Midbrain (tissue), 1 donor: ENCODE measurements around the gene CPXM2.

Experiments
- DNase-seq: peaks from one replicate; lab custom pipeline; 2025; lab: John Stamatoyannopoulos, UW

CPXM2 gene

DNA sequence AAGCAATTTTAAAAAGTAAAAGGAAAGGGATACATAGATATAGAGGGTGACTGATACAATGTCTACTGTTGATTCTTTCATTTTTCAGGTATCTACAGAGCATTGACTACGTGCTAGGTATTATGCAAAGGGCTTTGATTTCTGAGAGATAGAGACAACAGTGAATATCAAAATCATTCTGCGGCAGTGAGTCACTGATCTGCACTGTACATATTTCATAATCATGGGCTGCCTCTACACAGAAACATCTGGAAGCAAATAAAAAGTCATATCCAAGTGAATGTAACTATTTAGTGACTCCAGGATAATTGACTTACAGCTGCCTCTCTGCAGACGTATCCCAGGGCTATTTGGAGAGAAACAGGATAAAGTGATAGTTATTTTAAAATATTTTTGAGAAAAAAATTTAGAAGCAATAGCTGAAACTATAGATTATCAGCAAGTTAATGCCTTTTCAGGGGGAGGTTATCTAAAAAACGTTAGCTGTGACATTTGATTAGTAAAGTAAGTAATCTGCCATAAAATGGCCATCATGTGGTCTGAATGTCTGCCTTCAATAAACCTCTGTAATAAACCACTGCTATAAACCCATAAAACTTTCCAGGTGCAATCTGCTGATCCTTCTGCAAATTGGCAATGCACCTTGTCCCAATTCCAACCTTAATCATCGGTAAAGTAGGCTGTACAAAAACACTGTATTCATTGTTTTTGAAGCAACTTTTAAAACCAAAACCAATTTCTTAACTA is 43.7 kb downstream of the CPXM2 start:
- DNase-seq, result no peak

DNA sequence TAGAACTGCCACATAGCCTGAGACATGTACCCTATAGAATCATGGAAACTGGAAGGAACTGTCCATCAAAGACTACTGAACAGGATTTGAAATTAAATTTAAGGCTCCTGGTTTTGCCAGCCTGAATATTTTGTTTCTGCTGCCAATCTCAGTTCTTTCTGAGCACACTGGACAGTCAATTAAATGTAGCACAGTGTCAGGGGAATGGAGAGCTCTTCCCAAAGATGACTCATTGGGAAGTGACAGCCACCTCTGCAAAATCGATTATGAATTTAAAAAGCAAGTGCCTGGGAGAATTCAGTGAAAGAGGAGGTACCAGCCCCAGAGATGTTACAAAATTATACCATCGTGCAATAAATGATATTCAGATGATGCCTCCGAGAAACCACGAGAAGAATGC is 47.8 kb downstream of the CPXM2 start:
- DNase-seq, result no peak

GRCh38 chr10:123842692-123843385 is 48.8 kb downstream of the CPXM2 start:
- no peak for DNase-seq

GRCh38 chr10:123841560-123841959 is 50.0 kb downstream of the CPXM2 start:
- no peak for DNase-seq

DNA sequence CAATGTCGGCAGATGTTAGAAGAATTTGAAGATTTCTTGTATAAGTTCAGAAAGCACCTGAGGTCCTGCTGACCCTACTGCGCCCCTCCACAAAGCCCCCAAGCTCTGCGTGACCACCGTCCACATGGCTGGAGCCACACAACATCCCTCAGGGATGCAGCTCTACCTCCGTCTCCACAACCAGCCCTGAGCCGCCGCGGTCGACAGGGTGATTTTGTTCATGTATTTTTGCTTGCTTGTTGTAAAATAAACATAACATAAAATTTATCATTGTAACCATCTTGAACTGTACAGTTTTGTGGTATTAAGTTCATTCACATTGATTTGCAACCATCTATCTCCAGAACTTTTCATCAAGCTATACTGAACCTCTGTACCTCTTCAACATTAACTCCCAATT is 50.5 kb downstream of the CPXM2 start:
- DNase-seq, result no peak

DNA sequence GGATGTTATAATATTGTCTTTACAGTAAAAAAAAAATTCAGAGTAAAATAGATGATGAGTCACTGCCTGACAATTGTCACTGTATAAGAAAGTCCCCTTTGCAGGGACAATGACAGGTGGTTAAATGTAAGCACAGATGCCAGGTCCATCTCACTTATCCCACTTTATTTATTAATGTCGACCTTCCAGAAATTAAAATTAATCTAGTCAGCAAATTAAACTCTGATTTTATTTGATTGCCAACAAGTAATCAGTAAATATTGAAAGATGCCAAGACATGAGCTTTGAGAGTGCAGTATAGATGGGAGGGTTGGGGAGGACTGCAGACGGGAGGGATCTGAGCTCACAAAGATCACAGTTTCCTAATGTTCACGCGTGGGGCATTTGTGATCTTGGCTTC is 50.9 kb downstream of the CPXM2 start:
- DNase-seq, result no peak

- DNase-seq, result no peak
Measured at GRCh38 chr10:123838596-123839310, 52.9 kb downstream of the CPXM2 start.

DNA sequence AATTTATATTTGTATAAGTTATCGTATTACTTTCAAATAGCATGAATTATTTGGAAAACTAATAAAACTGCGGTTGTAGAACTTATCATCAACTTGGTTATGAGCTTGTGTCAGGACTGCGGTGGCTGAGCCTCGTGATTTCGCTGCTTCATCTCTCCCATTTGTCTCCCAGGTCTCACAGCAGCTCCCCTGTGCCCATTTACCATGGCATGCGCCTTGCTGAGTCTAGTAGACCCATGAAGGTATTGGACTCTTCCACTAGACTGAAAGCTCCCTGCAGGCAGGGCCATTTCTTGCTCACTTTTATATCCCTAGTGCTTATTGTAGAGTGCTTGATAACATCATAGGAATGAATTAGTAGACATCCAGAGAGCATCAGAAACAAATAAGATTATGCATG is 53.9 kb downstream of the CPXM2 start:
- DNase-seq, result no peak

DNA sequence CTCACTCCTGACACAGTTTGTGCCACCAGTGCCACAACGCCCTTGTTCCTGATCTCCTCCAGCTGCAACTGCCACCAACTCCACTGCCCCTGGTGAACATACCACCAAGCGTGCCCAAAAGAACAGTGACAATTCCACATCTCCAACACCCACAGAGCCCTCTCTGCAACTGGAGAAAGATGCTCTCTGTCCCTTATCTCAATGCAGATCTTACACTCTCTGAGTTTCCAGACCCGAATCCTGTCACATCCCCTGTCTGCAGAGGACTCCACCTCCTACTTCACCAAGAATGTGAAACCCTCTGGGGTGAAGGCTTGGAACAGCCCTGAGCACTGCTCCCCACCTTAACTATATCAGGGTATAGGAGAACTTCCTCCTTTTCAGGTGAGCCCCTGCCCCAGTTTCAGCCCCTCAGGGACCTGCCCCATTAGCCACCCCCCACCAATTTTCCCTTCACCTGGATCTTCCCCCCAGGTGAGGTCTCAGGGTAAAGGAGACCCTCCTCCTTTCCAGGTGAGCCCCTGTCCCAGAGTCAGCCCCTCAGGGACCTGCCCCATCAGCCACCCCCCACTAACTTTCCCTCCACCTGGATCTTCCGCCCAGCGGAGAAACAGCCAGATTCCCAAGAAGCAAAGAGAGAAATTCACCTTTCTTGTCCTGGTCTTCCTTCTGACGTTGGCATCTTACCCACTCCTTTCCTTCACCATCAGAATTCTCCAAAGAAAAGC is 55.0 kb downstream of the CPXM2 start:
- DNase-seq, result no peak

- no peak for DNase-seq
Measured at GRCh38 chr10:123835575-123835974, 56.0 kb downstream of the CPXM2 start.

DNA sequence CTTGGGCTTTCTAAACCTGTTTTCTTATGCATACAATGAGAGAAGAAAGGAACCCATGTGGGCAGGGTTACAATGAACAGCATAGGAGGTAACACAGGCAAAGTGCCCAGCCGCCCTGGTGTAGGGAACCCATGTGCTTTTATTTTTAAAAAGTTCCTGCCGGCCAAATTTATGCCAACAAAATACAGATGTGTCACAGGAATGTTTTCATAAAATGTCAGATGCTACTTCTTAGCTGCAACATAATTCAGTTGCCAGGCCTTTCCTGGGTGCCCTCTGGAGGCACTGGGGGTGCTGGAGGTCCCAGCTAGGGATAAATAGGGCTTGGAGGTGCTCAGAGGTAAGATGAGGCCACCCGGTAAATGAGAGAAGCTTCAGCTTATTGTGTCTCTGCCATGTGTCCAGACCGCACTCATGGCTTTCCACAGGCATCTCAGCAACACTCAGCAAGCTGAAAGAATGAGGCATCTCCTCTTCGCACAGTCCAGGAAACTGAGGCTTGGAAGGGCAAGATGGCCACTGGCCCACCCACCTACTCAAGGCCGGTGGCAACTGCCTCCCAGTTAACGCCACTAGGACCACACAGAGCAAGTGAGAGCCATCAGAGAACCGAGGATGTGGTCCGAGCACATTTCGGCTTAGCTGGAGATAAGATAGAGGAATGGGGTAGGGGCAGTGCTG is 58.3 kb downstream of the CPXM2 start:
- DNase-seq, result no peak

DNA sequence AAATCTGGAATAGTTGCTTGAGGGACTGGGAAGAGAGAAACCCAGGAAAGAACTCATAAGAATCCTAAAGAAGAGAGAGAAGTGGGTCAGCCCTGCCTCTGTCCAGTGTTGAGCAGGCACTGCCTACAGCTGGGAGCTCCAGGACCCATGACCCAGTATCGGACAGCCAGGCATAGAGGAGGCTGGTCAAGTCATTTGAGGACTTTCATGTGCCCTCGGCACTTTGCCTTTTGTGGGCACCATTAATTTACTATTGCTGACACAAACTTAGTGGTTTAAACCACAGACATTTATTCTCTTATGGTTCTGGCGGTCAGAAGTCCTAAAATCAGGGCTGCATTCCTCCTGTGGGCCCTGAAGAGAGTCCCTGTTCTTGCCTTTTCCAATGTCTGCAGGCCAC is 60.3 kb downstream of the CPXM2 start:
- DNase-seq, result no peak

GRCh38 chr10:123821136-123821535 is 70.5 kb downstream of the CPXM2 start:
- DNase-seq, result no peak

- DNase-seq, result no peak
Measured at GRCh38 chr10:123809632-123810031, 82.0 kb downstream of the CPXM2 start.

DNA sequence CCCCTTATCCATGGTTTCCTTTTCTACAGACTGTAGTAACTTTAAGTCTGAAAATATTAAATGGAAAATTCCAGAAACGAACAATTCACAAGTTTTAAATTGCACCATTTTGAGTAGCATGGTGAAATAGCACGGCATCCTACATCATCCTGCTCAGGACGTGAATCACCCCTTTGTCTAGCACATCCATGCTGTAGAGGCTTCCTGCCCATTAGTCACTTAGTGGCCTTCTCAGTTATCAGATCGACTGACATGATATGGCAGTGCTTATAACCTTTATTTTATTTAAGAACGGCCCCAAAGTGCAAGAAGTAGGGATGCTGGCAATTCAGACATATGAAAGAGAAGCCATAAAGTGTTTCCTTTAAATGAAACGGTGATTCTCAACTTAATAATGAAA is 82.7 kb downstream of the CPXM2 start:
- no peak for DNase-seq

- no peak for DNase-seq
Measured at GRCh38 chr10:123808286-123808685, 83.3 kb downstream of the CPXM2 start.

DNA sequence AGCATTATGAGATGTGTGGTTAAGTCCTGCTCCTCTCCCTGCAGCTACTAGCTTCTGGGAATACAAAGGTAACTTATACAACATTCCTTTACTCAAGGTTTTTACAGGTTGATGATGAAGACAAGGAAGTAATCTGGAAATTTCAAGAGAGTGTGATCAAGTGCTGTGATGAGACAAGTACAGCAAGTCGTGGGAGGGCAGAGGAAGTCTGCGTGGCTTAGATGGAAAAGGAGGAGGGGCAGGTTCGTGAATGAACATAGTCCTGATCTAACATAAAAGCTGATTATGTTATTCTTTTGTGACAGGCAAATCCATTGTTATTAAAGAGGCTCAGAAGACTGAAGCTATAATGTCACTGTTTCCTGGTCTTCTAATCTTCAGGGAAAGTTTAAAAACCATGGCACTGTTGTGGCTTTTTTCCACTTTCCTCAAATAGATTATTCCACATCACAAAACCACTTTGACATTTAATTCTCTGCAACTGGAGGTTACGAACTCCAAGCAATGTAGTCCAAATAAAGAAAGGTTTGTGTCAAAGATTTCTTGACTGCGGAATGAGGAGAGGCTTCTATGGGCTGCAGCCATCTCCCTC is 84.1 kb downstream of the CPXM2 start:
- DNase-seq, result no peak

DNA sequence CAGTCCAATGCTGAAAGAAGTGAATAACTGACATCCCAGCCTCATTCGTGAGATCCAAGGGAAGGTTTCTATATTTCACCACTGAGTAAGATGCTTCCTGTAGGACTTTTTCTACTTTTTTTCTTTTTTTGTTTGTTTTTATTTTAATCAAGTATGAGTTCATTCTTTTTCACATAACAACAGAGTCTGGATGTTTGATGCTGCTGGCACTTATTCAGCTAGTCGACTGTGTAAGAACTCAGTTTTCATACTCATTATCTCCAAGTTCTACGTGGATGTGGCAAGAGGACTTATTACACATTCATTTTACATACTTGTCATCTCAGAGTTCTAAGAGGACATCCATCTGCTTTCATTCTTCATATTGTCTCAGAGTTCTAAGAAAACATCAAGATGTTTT is 86.9 kb downstream of the CPXM2 start:
- DNase-seq, result no peak

GRCh38 chr10:123800821-123801220 is 90.8 kb downstream of the CPXM2 start:
- no peak for DNase-seq

- no peak for DNase-seq
Measured at GRCh38 chr10:123800289-123800688, 91.3 kb downstream of the CPXM2 start.

DNA sequence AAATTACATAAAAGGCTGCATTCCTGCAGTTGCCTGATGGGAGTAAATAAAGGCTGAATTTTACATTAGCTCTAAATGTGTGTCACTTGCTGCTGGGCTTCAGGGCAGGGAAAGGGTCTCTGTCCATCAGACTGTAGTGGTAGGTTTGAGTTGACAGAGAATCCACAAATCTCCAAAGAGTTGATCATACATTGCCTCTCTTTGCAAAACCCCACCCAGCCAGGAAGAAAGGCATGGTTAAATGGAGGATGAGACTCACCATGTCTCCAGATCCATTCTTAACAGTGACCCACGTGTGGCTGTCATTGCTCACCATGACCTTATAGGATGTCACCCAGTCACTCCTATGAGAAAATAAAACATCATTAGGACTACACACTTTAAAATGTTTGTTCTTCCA is 92.8 kb downstream of the CPXM2 start:
- no peak for DNase-seq
